GM12874 (cell line): ENCODE data around the gene AGAP3.

Experiments
- TF ChIP-seq, protein P1 (sequence below): IDR thresholded peaks from 2 replicates; pipeline ENCODE4 v1.5.1; 2011; ENCODE audit warnings: low read depth, mild to moderate bottlenecking, control low read depth, low read length, moderate library complexity; ENCODE audit not compliant: insufficient read depth

AGAP3 gene

DNA sequence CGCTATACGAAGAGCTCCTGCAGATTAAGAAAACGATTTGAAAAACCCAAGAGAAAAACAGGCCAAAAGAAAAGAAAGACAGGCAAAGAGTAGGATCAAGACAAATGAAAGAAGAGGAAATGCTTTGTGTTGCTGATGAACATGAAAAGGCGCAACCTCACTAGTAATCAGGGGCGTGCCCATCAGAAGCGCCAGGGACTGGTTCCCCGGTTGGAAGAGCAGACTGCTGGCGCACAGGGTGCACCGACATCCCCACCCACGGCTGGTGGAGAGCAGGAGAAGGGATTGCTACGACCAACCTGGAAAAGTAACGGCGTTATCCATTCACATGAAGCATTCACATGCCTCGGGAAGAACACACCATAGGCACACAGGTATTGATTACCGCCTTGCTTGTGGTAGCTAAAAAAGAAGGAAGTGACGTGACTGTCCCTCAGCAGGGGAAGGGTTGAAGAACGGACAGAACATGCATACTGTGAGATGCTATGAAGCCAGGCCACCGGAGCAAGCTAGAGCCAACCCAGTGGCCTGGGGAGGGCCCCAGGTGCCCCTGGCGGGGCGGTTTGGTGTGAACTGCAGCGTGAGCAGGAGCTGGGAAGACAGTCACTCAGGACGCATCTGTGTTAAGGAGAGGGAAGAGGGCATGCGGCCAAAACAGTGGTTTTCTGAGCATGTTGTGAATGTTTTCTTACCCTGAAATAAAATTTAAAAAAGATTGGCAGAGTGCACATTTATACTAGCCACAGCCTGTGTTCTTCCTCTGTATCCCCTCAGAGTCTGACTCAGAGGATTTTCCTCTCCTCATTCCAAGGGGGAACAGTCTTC, 18.3 kb downstream of the AGAP3 start:
- TF ChIP-seq, protein P1, sequence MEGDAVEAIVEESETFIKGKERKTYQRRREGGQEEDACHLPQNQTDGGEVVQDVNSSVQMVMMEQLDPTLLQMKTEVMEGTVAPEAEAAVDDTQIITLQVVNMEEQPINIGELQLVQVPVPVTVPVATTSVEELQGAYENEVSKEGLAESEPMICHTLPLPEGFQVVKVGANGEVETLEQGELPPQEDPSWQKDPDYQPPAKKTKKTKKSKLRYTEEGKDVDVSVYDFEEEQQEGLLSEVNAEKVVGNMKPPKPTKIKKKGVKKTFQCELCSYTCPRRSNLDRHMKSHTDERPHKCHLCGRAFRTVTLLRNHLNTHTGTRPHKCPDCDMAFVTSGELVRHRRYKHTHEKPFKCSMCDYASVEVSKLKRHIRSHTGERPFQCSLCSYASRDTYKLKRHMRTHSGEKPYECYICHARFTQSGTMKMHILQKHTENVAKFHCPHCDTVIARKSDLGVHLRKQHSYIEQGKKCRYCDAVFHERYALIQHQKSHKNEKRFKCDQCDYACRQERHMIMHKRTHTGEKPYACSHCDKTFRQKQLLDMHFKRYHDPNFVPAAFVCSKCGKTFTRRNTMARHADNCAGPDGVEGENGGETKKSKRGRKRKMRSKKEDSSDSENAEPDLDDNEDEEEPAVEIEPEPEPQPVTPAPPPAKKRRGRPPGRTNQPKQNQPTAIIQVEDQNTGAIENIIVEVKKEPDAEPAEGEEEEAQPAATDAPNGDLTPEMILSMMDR: no peak

DNA sequence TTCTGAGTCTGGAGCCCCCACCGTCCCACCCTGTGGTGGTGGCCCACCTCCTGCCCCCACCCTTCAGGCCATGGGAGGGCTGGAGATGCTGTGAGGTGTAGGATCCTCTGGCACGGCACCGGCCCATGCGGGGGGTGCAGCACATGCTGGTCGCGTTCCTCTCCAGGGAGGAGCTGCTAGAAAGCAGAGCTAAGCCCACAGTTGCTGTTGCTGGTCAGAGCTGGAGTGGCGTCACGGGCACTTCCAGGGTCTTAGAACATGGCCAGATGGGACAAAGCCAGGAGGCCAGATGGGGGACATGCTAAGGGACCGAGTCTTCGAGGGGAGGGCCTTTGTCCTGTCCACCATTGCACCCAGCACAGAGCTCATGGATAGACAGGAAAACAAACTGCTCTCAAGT, 21.6 kb downstream of the AGAP3 start:
- TF ChIP-seq, protein P1: no peak

DNA sequence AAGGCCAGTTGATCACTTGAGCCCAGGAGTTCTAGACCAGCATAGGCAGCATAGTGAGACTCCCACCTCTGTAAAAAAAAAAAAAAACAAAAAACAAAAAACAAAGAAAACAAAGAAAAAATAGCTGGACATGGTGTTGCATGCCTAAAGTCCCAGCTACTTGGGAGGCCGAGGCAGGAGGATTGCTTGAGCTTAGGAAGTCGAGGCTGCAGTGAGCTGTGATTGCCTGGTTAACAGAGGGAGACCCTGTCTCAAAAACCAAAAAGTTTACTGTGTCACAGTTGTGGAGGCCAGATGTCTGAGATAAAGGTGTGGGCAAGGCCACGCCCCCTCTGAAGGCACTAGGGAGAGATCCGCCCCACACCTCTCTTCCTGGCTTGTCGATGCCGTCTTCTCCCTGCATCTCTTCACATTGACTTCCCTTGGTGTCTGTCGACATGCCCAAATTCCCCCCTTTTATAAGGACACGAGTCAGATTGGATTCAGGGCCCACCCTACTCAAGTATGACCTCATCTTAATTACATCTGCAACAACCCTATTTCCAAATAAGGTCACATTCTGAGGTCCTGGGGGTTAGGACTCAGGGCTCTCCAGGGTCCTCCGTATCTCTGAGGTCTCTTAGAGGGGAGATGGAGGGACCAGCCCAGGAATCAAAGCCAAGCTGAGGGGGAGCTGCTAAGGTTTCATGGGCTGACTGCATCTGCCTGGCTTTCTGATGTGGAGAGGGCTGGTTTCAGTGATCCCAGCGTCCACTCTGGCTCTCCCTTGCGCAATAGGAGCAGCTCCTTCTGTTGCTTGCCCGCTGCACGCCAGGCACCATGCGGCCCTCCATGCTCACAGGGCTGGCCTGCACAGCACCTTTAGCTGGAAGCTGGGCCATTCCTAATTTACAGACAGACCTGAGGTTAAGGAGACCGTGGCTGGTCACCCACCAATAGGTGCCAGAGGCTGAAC, 23.1 kb downstream of the AGAP3 start:
- TF ChIP-seq, protein P1: no peak

DNA sequence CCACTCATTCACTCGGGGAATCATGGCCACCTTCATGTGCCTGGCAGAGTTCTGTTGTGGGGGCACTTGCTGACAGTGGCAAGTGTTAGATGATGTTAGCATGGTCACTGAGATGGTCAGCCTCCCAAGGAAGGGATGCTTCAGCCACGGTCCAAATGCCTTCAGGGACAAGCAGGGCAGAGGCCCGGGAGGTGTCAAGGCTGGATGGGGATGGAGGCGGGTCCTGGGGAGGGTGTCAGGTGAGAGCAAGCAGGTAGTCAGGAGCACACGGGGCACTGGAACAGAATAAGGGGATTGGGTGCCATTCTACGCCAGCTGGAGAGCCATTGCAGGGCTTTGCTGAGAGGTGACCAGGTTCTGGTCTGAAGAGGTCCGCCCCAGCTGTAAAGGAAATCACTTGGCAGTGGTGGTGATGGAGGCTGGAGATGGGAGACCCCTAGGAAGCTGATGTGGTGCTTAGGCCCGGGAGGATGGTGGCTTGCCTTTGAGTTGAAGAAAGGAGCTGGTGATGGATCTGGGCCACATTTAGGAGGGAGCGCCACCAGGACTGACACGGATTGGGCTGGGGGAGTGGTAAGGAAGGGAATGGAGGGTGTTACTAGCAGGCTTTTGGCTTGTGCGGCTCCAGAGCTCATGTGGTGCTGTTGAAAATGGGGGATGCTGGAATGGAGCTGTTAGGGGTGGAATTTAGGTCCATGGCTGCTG, 24.1 kb downstream of the AGAP3 start:
- TF ChIP-seq, protein P1: no peak

DNA sequence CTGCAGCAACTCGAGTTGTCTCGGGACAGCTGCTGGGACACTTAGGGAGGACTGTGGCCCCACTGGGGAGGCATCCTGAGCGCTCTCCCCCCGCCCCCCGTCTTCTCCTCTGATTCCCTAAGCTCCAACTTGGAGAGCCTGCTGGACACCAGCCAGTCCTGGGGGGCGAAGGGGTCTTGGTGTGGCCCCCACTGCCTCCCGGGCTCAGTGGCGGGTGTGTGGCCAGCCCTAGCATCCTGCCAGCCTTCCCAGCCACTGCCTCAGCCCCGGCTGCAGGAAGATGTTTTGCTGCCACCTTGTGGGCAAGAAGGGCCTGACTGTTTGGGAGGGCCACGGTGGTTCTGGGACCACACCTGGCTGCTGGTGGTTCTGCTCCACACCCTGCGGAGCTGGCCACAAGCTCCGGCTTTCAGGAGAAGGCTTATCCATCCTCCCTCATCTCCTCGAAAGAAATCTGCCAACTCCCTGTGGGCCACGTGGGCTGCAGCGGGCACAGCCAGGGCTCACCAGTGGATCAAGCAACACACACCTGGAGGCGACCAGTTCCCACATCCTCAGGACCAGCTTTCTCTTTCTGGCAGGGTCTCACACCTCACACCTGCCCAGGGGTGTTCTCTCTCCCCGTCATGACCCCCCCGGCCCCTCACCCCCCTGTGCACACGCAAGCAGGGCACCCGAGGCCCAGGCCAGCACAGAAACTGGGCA, 24.8 kb downstream of the AGAP3 start:
- TF ChIP-seq, protein P1: peak; percentile 88

DNA sequence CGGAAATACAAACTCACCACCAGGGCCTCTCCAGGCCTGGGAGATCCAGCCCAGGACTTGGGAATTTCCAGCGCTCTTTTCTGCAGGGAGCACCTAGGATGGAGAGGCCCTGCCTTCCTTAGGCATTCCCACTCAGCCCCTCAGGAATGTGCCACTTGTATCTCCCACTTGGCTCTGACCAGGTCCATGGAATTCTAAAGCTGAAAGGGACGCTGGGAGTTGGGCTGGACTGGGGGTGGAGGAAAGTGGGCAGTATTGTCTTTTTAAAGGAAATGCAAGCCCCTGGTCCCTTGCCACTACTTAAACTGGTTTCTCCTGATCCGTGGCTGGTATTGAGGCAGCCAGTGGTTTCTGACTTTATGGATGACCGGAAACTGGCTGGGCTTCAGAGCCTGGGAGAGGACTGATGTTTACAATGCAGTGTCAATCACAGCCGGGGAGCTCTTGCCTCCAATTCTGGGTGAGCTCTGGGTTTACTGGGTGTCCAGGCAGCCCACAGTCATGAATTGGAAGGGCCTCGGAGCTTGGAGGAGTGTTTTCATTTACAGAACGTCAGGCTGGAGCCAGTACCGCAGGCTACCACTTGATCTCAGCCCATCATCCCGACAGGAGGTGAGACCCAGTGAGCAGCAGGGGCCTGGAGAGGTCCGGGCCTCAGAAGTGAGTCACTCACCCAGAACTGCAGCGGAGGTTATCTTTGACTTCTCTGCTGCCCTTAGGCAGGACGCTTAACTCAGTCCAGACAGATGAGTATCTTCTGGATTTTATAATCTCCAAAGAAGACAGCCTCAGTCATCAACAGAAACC, 27.3 kb downstream of the AGAP3 start:
- TF ChIP-seq, protein P1: no peak
